ENCODE data around the gene RAP1B.
"Not testable (repeated sequence)": the region's sequence is repeated elsewhere in the genome, so short reads cannot be mapped to it uniquely, and the experiment has no call there.

Gene RAP1B

DNA sequence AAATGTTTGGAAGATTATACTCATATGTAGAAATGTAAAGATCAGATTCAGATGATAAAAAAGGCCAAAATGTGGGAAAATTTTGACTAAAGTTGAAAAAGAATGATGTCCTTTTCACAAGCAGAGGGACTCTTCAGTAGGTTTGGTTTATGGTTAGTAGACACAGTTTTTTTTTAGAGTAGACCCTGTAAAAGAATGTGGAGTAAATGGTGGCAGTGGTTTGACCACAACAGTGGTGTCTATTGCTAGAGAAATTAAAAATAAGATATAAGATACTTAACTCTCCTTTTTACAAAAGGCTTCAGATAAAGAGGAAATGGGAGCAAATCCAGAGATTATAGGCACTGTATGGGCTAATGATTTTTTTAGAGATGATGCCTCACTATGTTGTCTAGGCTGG lies 21.8 kb downstream of the RAP1B start:
- no peak for DNase-seq (ENCODE audit: low read depth in 1 of 2, low spot score in 1 of 2)

GRCh38 chr12:68633614-68634558 lies 23.2 kb downstream of the RAP1B start:
- DNase-seq (ENCODE audit: low read depth in 1 of 2, low spot score in 1 of 2): no peak

DNA sequence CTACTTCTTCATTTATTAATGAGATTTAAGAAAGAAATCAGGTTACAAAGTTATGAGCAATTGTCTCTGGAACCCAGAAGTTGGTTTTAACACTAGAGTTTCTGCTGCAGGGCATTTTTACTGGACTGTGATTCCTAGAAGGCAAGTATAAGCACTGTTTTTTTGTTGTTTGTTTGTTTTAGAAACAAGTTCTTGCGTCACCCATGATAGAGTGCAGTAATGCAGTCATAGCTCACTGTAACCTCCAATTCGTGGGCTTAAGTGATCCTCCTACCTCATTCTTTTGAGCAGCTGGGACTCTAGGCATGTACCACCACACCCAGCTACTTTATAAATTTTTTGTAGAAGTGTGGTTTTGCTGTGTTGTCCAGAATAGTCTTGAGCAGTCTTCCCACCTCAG lies 25.6 kb downstream of the RAP1B start:
- DNase-seq (ENCODE audit: low read depth in 1 of 2, low spot score in 1 of 2): no peak

DNA sequence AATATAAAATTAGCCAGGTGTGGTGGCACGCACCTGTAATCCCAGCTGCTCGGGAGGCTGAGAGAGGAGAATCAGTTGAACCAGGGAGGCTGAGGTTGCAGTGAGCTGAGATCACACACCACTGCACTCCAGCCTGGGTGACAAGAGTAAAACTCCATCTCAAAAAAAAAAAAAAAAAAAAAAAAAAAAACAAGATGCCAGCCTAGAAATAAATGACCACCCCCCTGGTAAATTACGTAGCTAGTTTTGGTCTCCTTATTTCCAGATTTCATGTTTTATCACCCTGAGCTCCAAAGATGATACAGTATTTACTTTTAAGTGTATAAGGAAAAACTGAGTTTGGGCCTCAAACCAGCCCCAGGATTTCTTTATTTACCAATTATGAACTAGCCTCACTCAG lies 26.7 kb downstream of the RAP1B start:
- not testable (repeated sequence) for DNase-seq (ENCODE audit: low read depth in 1 of 2, low spot score in 1 of 2)

GRCh38 chr12:68638171-68638570 lies 27.5 kb downstream of the RAP1B start:
- DNase-seq (ENCODE audit: low read depth in 1 of 2, low spot score in 1 of 2): no peak

DNA sequence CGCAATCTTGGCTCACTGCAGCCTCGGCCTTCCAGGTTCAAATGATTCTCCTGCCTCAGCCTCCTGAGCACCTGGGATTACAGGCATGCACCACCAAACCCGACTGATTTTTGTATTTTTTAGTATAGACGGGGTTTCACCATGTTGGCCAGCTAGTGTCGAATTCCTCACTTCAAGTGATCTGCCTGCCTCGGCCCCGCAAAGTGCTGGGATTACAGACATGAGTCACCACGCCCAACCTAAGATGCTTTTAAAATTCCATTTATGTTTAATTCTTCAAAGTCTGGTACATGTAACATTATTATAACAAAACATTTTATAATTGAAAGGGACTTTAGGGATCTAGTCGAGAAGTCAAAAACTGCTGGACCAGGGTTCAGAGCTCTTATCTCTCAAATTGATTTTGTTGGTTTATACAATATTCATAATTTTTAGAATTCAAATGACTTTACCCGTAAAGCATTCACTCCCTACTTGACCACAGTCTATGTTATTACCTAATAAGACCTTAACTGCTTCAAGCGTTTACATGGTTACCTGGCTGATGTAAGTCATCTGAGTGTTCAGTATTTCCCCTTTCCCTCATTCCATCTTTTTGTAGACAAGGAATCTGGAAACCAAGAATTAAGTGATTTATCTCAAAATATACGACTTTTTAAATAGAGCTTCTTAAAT lies 28.2 kb downstream of the RAP1B start:
- DNase-seq (ENCODE audit: low read depth in 1 of 2, low spot score in 1 of 2): no peak

- DNase-seq (ENCODE audit: low read depth in 1 of 2, low spot score in 1 of 2): no peak
Observed at GRCh38 chr12:68639396-68639767, 28.7 kb downstream of the RAP1B start.

- DNase-seq (ENCODE audit: low read depth in 1 of 2, low spot score in 1 of 2): peak in 1 of 2 donors; percentile 15
Observed at GRCh38 chr12:68641138-68641537, 30.4 kb downstream of the RAP1B start.

DNA sequence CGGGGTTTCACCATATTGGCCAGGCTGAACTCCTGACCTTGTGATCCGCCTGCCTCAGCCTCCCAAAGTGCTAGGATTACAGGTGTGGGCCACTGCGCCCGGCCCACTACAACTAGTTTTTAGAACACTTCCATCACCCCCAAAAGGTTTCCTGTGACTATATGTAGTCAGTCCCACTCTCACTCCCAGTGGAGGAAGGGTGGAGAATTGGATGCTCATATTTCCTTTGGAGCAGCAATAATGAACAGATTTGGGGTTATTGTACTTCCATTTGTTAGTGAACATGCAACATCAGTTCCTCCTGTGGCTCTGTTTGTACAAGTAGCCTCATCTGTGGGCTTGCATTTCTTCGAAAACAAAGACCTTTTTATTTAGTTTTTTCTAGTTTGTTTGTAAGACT lies 35.8 kb downstream of the RAP1B start:
- DNase-seq (ENCODE audit: low read depth in 1 of 2, low spot score in 1 of 2): no peak

GRCh38 chr12:68647507-68647906 lies 36.8 kb downstream of the RAP1B start:
- DNase-seq (ENCODE audit: low read depth in 1 of 2, low spot score in 1 of 2): no peak

DNA sequence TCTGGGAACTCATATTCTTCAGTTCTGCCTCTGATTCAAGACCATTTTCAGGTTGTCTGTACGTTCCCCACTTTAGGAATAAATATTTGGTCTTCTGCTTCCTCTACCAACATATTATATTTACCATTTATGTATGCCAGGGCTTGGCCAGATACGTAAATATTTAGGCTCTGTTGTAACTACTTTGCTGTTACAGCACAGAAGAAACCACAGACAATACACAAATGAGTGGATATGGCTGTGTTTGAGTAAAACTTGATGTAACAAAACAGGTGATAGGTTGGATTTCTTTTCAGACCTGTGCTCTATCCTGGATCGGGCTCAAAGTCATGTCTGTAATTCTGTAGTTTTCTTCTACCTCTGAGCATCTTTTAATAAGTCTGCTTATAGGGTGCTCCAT lies 37.5 kb downstream of the RAP1B start:
- no peak for DNase-seq (ENCODE audit: low read depth in 1 of 2, low spot score in 1 of 2)

DNA sequence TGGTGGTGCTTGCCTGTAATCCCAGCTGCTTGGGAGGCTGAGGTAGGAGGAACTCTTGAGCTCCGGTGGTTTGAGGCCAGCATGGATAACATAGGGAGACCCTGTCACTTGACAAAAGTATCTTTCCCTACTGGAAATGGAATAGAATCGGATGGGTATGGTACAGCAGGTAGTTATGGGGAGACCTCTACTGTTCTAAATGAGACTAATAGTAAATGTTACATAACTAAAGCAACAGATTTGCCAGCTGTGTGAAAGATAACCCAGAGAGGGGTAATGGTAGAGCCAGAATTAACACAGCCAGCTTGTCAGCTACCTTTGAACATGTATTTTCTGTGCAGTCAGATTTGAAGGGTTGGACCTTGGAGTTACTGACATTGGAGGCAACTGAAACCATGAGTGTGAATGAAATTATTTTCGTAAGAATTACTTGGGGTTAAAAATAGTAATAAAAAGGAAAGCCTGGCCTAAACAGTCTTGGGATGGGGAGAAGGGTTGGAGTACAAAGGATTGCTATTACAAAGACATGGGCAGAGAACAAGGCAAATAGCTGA lies 54.4 kb downstream of the RAP1B start:
- no peak for DNase-seq (ENCODE audit: low read depth in 1 of 2, low spot score in 1 of 2)

DNA sequence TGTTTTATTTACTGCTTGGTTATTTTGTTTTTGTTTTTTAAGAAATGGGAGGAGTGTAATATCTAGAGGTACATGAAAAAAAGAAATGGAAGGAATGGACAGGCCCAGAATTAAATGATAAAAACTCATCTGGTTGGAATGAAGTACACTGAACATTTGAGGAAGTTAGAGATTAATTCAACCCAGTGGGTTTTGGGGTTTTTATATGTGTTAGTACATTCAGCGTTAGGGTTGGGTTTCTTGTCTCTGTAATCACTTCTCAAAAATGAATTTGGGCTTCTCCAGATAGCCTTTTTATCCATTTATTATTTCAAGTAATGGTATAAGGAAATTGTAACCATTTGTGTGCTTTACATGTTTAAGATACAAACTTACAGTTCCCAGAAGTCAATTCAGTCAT lies 56.6 kb downstream of the RAP1B start:
- no peak for DNase-seq (ENCODE audit: low read depth in 1 of 2, low spot score in 1 of 2)

DNA sequence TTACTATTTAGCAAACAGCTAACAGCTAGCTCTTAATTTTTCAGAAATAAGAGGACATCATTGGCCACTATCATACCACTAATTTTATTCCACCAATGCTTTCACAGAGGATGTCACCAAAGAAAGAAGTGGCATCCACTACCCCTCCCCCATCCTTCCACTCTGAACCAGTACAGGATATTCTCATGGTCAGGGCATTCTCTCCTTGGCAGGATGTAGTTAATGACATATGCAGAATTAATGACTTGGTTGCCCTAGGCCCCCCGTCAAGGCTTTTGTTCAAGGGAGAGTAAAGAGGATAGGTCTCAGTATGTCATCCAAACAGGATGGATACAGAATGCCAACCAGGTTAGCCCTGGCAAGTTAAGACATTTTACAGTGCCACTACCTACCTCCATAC lies 57.2 kb downstream of the RAP1B start:
- DNase-seq (ENCODE audit: low read depth in 1 of 2, low spot score in 1 of 2): no peak

- DNase-seq (ENCODE audit: low read depth in 1 of 2, low spot score in 1 of 2): no peak
Observed at GRCh38 chr12:68671179-68671578, 60.5 kb downstream of the RAP1B start.

DNA sequence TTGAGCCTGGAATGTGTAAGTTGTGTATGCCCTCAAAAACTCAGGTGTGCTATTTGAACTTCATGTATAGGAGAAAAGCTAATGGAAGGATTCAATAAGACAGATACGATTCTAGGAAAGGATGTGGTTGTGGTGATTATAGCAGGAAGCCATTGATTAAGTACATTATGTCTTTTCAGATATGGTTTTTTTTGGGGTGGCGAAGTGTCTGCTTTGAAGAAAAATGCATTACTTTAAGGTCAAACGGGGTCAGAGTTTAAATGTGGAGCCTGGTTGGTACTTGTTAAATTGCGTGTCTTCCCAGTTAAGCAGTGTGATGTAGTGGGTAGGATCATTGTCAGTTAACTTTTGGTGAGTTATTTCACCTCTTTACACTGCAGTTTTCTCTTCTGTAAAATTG lies 63.1 kb downstream of the RAP1B start:
- no peak for DNase-seq (ENCODE audit: low read depth in 1 of 2, low spot score in 1 of 2)

DNA sequence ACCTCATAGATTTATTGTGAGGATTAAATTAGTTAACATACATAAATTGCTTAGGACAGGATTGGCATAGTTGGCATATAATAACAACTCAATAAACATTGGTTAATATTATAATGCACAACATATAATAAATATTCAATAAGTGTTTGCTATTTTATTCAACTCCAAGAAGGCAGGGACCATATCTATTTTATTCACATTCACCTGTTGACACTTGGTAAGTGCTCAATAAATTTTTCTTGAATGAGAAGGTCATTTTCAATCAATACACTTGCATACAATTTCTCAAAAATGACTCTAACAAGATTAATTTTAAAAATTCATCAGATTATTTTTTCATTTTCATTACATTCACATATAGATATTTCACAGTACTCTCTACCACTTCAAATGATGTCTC lies 63.7 kb downstream of the RAP1B start:
- no peak for DNase-seq (ENCODE audit: low read depth in 1 of 2, low spot score in 1 of 2)

DNA sequence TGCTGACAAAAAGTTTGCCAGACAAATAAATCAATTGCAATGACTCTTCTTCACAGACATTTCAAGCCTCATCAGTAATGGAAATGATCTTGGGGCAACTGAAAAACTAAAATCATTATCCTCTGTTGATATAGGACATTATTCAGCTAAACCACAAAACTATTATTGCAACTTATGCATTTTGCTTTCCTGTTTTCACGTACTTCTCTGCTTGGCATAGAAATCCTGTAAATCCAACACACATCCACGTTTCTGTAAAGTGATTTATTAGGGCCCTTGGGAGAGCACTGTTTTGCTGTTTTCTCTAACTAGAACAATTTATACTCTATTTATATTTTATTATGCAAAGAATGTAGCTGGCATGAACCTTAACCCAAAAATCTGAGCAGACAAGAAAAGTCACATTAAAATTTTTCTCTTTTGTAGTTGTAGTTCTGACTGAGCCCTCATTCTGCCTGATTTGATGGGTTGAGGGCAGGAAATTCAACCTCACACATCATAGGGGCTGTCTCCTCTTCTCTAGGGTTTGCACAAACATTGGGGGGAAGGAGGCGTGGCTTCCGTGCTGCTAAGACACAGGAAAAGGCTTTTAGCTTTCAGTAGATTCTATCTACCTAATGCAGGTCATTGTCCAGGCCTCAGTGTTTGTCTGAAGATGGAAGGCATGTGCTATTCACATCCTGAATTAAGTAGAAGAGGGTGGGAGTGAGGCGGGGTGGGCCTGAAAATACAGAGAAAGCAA lies 64.6 kb downstream of the RAP1B start:
- peak; percentile 15 to 50 for DNase-seq (ENCODE audit: low read depth in 1 of 2, low spot score in 1 of 2)

DNA sequence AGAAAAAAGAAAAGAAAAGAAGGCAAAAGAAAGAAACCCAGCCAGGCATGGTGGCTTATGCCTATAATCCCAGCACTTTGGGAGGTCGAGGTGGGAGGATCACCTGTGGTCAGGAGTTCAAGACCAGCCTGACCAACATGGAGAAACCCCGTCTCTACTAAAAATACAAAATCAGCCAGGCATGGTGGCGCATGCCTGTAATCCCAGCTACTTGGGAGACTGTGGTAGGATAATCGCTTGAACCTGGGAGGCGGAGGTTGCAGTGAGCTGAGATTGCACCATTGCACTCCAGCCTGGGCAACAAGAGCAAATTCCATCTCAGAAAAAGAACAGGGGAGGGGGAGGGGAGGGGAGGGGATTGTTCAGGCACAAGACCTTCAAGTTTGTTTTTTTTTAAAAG lies 66.2 kb downstream of the RAP1B start:
- DNase-seq (ENCODE audit: low read depth in 1 of 2, low spot score in 1 of 2): not testable (repeated sequence)

DNA sequence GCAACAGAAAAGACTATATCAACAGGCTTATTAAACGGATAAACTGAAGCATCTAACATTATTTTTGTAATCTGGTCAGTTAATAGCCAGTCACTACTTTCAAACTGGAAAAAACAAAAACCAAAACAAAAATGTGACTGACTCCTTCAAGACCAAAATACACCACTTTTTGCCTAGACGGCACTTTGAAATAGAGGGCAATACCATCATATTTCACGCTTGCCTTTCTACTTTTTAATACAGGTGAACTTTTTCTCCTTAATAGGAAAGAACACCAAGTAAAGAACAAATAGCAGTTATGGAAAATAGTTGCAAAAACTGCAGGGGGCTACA lies 75.5 kb downstream of the RAP1B start:
- DNase-seq (ENCODE audit: low read depth in 1 of 2, low spot score in 1 of 2): no peak

GRCh38 chr12:68686595-68687521 lies 76.2 kb downstream of the RAP1B start, which contains the start of gene NUP107:
NUP107 (plus strand) TSS chr12:68686978; CDS start chr12:68687066, 88 bp downstream.
- DNase-seq (ENCODE audit: low read depth in 1 of 2, low spot score in 1 of 2): peak; percentile 94 to 95

All from activated T-helper 1 cell treated with anti-CD3 and anti-CD28 coated beads, Interleukin-2, amount 50 U/mL, for 16 hours (primary cell).